ENCODE measurements around the gene KIF1A.

DNA sequence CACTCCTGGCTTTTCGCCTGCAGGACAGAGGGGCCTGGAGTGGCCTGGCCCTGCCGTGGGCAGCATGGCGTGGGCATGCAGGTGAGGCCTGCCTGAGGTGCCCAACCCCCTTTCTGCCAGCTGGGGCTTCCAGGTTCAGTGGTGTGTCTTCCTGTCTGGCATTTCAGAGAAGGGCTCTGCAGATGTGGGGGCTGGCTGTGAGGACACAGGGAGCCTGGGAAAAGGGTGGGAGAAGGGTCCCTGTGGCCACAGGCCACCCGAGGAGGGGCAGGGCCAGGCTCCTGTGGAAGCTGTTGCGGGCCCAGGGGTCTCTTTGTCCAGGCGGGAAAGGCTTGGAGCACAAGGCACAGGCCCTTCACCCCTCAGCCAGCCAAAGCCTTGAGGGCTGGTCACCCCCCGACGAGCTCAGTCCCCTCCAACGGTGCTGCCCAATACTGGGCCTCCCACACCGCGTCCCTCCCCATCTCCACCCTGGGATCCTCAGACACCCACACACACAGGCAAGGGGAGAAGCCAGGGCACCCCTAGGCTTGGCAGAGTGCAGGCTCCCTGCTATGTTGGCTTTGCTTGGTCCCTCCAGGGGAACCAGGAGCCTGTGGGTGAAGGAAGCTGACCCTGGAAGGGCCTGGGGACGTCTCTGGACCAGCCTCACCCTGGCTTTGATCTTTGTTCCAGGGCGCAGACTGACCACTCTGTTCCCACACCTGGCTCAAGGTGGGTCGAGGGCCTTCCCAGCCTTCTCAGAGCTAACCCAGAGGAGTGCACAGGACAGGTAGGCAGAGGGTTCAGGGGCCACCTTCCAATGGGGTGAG is 132.1 kb downstream of the KIF1A start:
- TF ChIP-seq, protein P1, sequence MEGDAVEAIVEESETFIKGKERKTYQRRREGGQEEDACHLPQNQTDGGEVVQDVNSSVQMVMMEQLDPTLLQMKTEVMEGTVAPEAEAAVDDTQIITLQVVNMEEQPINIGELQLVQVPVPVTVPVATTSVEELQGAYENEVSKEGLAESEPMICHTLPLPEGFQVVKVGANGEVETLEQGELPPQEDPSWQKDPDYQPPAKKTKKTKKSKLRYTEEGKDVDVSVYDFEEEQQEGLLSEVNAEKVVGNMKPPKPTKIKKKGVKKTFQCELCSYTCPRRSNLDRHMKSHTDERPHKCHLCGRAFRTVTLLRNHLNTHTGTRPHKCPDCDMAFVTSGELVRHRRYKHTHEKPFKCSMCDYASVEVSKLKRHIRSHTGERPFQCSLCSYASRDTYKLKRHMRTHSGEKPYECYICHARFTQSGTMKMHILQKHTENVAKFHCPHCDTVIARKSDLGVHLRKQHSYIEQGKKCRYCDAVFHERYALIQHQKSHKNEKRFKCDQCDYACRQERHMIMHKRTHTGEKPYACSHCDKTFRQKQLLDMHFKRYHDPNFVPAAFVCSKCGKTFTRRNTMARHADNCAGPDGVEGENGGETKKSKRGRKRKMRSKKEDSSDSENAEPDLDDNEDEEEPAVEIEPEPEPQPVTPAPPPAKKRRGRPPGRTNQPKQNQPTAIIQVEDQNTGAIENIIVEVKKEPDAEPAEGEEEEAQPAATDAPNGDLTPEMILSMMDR (IDR thresholded peaks at IDR 0.05; ENCODE audit: insufficient read depth, low read length) = no peak
- no peak for TF ChIP-seq POLR2AphosphoS5 (IDR thresholded peaks at IDR 0.05; ENCODE audit: low read depth)
- TF ChIP-seq, protein P2, sequence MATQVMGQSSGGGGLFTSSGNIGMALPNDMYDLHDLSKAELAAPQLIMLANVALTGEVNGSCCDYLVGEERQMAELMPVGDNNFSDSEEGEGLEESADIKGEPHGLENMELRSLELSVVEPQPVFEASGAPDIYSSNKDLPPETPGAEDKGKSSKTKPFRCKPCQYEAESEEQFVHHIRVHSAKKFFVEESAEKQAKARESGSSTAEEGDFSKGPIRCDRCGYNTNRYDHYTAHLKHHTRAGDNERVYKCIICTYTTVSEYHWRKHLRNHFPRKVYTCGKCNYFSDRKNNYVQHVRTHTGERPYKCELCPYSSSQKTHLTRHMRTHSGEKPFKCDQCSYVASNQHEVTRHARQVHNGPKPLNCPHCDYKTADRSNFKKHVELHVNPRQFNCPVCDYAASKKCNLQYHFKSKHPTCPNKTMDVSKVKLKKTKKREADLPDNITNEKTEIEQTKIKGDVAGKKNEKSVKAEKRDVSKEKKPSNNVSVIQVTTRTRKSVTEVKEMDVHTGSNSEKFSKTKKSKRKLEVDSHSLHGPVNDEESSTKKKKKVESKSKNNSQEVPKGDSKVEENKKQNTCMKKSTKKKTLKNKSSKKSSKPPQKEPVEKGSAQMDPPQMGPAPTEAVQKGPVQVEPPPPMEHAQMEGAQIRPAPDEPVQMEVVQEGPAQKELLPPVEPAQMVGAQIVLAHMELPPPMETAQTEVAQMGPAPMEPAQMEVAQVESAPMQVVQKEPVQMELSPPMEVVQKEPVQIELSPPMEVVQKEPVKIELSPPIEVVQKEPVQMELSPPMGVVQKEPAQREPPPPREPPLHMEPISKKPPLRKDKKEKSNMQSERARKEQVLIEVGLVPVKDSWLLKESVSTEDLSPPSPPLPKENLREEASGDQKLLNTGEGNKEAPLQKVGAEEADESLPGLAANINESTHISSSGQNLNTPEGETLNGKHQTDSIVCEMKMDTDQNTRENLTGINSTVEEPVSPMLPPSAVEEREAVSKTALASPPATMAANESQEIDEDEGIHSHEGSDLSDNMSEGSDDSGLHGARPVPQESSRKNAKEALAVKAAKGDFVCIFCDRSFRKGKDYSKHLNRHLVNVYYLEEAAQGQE (IDR thresholded peaks at IDR 0.05; ENCODE audit: insufficient replicate concordance, low read depth) = no peak
- TF ChIP-seq SPI1 (IDR thresholded peaks at IDR 0.05; ENCODE audit: borderline replicate concordance, low read depth) = no peak
- TF ChIP-seq GABPA (IDR thresholded peaks at IDR 0.05; ENCODE audit: low read depth) = no peak

Measured in HL-60 (cell line).